GM10248 (cell line): ENCODE results near the gene POPDC2.
A peak's percentile ranks its signal among the peaks of the same experiment; 100 is the strongest.

ENCODE experiments used
- CTCF ChIA-PET: fragments of 300-600 bp; sonication (Branson Sonifier 250); formaldehyde crosslinking; extraction: SDS; loops from one replicate; lab custom pipeline; 2021; ENCODE audit warnings: antibody characterized with exemption; lab: Yijun Ruan, JAX
- POLR2A ChIA-PET: fragments of 350-650 bp; sonication (Branson Sonifier 250); formaldehyde crosslinking; extraction: SDS; loops from one replicate; lab custom pipeline; 2020; ENCODE audit warnings: antibody characterized with exemption; lab: Yijun Ruan, JAX
- DNase-seq: peaks from one replicate; pipeline ENCODE4 v3.0.0; 2012; ENCODE audit errors: extremely low spot score
- TF ChIP-seq, protein P1 (sequence below): IDR thresholded peaks from 2 replicates; pipeline ENCODE4 v1.5.1; 2012; ENCODE audit warnings: mild to moderate bottlenecking, low read depth; ENCODE audit errors: extremely low read depth, missing control alignments, control extremely low read depth

Gene POPDC2

DNA sequence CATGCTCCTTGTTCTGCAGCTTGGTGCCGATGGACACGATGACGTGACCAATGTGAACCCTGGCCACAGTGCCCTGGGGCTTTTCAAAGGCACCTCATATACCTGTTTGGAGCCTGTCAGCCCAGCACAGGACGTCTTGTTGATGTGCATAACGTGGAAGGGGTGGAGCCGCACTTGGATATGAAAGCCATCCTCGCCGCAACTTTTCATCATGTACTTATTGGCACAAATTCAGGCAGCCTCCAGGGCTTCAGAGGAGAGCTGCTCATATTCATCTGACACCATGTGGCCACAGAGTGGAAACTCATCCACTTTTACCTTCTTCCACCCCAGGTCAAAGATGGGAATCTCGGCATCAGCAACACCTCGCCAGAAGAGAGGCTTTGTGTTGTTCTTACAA lies 24.7 kb downstream of the POPDC2 start:
- CTCF ChIA-PET = interaction anchor here (0.7 to 6.4 kb wide), 7 partner anchors 9 to 135 kb away, joined by 3 to 54 read pairs (median 4); partner anchors contain the start of gene POPDC2
- no peak for DNase-seq
- POLR2A ChIA-PET = interaction anchor here (0.7 to 0.9 kb wide), 2 partner anchors 7 to 23 kb away, joined by 3 read pairs; no protein-coding TSS in a partner anchor
- TF ChIP-seq, protein P1, sequence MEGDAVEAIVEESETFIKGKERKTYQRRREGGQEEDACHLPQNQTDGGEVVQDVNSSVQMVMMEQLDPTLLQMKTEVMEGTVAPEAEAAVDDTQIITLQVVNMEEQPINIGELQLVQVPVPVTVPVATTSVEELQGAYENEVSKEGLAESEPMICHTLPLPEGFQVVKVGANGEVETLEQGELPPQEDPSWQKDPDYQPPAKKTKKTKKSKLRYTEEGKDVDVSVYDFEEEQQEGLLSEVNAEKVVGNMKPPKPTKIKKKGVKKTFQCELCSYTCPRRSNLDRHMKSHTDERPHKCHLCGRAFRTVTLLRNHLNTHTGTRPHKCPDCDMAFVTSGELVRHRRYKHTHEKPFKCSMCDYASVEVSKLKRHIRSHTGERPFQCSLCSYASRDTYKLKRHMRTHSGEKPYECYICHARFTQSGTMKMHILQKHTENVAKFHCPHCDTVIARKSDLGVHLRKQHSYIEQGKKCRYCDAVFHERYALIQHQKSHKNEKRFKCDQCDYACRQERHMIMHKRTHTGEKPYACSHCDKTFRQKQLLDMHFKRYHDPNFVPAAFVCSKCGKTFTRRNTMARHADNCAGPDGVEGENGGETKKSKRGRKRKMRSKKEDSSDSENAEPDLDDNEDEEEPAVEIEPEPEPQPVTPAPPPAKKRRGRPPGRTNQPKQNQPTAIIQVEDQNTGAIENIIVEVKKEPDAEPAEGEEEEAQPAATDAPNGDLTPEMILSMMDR = peak; percentile 18

DNA sequence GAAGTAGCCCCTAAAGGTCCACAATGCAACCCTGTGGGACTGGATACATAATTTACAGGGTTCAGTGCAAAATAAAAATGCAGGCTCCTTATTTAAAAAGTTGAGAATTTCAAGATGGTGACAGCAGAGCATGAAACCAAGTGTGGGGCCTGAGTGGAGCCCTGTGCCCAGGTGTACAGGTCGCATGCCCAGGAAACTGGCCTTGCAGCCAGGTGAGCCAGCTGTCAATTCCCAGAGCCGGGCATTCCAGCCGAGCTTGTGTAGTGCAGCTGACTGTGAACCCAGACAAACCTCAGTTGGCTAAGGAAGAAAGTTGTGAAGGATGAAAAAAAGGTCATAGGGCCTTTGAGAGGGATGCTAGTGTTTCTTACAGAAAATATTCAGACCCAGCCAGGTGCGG lies 27.6 kb downstream of the POPDC2 start:
- ChIA-PET POLR2A (no interaction called here), CTCF (interaction anchor here (1.0 to 6.4 kb wide), 3 partner anchors 12 to 32 kb away, joined by 5 to 54 read pairs (median 10); no protein-coding TSS in a partner anchor)
- TF ChIP-seq, protein P1 = no peak
- no peak for DNase-seq

DNA sequence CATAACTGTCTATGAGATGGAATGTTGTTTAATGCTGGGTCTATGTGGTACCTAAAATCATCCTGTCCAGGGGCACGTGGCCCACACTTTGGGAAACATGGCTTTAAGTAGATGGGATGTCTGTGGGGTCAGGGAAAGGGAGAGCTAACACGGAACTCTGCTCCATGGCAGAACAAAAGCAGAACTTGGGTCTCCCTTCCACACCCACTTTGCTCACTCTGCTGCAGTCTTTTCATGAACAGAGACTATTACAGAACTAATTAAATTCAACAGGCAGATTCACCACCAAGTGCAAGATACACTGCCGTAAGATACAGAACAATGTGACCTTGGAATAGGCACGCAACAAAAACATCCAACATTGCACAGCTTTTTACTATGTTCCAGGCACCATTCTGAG lies 28.2 kb downstream of the POPDC2 start:
- POLR2A ChIA-PET = no interaction called here
- no peak for DNase-seq
- CTCF ChIA-PET = interaction anchor here (1.0 to 1.9 kb wide), 2 partner anchors 12 to 19 kb away, joined by 5 to 10 read pairs; no protein-coding TSS in a partner anchor

DNA sequence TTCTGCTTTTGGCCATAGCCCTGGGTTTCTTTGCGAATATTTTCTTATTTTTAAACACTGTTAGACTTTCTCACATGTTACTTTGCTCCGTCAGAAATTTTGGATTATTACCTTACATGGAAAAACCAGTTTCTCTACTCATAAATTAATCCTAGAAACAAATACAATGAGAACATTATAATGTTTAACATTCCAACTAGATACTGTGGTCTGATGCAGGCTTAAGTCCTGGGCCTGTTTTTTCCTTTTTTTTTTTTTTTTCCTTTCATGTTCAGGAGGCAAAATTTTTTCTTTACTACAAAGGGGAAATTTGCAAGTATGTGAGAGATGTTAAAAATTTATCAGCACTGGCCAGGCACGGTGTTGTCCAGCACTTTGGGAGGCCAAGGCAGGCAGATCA lies 28.9 kb downstream of the POPDC2 start:
- ChIA-PET POLR2A (interaction anchor here (0.7 kb wide), 1 partner anchor 17 kb away, joined by 3 read pairs; no protein-coding TSS in a partner anchor), CTCF (interaction anchor here (1.9 to 5.5 kb wide), 2 partner anchors 18 to 31 kb away, joined by 10 to 36 read pairs; no protein-coding TSS in a partner anchor)
- TF ChIP-seq, protein P1 = no peak
- no peak for DNase-seq

More for the DNA sequence above, 28.2 kb downstream of the POPDC2 start:
- TF ChIP-seq, protein P1 = no peak

DNA sequence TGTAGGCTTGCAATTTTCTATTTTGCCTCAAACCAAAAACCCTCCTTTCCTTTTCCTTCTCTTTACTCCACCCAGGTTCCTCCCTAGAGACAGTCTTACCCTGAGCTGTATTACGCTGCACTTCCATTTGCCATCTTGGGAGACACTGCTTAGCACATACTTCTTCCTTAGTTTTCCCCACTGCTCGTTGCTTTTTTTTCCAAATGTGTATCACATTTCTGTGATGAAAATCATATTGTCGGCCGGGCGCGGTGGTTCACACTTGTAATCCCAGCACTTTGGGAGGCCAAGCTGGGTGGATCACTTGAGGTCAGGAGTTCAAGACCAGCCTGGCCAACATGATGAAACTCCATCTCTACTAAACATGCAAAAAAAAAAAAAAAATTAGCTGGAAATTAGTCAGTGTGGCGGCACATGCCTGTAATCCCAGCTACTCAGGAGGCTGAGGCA lies 29.5 kb downstream of the POPDC2 start:
- no peak for DNase-seq
- CTCF ChIA-PET = interaction anchor here (2.2 to 5.5 kb wide), 2 partner anchors 30 to 50 kb away, joined by 6 to 36 read pairs; no protein-coding TSS in a partner anchor
- TF ChIP-seq, protein P1 = no peak
- POLR2A ChIA-PET = interaction anchor here (0.7 to 1.1 kb wide), 2 partner anchors 17 to 30 kb away, joined by 3 read pairs; no protein-coding TSS in a partner anchor

DNA sequence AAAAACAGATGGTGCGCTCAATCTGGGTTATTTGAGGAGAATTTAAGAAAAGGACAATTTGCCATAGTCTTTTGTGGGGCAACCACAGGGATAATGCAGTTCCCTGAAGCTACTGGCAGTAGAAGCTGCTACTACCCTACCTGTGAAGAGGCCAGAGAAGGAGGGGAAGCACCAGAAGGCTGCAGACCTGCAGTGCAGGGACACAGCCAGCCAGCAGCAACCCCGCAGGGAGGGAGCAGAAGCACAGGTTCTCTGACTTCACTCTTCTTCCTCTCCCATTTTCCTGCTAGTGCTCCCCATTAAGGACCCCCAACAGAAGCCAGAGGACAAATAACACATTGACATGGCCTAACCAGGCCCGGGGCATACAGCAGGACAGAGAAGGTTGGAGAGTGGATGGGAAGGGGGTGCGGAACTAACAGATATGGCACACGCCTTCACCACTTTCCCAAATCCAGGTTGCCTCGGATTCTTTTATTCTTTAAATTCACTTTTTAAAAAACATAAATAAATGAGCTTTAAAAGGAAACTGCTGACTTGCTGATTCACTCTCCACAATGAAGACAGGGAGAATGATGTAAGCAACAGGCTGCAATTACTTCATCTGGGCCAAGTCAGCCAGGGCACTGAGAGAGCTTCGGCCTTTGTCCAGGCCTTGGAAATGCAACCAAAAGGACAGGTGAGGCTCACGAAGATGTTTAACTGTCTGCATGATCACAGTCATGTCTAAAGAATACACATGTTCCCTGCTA lies 30.1 kb downstream of the POPDC2 start:
- ChIA-PET CTCF (interaction anchor here (2.2 to 5.5 kb wide), 2 partner anchors 30 to 51 kb away, joined by 6 to 36 read pairs; no protein-coding TSS in a partner anchor), POLR2A (interaction anchor here (1.1 kb wide), 1 partner anchor 29 kb away, joined by 3 read pairs; no protein-coding TSS in a partner anchor)
- TF ChIP-seq, protein P1 = no peak
- no peak for DNase-seq
